Left ventricle myocardium inferior (tissue), 1 donor: ENCODE results near the gene CES5A. TPM values are rescaled to one million over a fixed set of nuclear protein-coding genes. Genes with fewer than 3 reads are reported as not detected.

Experiments used
- DNase-seq: peaks from one replicate; pipeline ENCODE4 v3.0.0-alpha.2; 2020
- H3K27ac ChIP-seq: fragments of 200-600 bp; replicated peaks from 2 replicates; pipeline ENCODE4 v1.8.0; 2021
- H3K27me3 ChIP-seq: fragments of 200-600 bp; 2 replicates; pipeline ENCODE4 v1.8.0; 2021; ENCODE audit warnings: low read depth
- H3K36me3 ChIP-seq: fragments of 200-600 bp; 2 replicates; pipeline ENCODE4 v1.8.0; 2021
- H3K4me1 ChIP-seq: fragments of 200-600 bp; 2 replicates; pipeline ENCODE4 v1.8.0; 2021
- H3K4me3 ChIP-seq: fragments of 200-600 bp; 2 replicates; pipeline ENCODE4 v1.8.0; 2021; ENCODE audit warnings: mild to moderate bottlenecking, moderate library complexity
- H3K9me3 ChIP-seq: fragments of 200-600 bp; replicated peaks from 2 replicates; pipeline ENCODE4 v1.8.0; 2021
- intact Hi-C: fragments of 100-400 bp; cut with micrococcal nuclease; formaldehyde crosslinking; loops from one replicate; pipeline ENCODE4 v1.11.0; 2022
- total RNA-seq: library from RNA; stranded (reverse); fragmentation: NEBNext Ultra II Directional; extraction: Animal tissue kit (Norgen Biotek cat#: 25700); gene quantifications from one replicate; pipeline ENCODE4 v1.2.1, GENCODE V29; 2021
- TF ChIP-seq, protein P1 (sequence below): fragments of 200-600 bp; IDR thresholded peaks from 2 replicates; pipeline ENCODE4 v1.8.0; 2021; ENCODE audit warnings: antibody characterized with exemption, mild to moderate bottlenecking, borderline replicate concordance
- donor health status: DM: no; HTN: yes; CAD: no; lungs with severe emphysema.

Gene CES5A
- total RNA-seq, 1 donor from 2014 or later: not detected

DNA sequence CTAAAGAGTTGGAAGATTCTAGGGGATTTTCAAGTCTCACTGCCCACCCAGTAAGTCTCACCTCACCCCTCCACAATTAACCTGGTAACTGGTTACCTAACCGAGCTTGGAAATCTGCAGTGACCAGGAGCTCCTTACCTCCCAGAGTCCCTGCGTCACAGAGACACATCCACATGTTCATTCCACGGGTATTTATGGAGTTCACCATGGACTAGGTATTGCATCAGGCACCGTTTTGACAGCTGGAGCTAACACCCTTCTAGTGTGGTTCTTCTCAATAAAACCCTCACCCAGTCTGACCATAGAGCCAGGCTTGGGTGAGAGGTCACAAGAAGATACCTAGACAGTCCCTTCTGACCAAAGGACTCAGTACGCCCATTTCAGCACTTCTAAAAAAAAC lies 2.1 kb downstream of the CES5A start:
- DNase-seq: no peak
- Histone ChIP-seq H3K4me3 (no peak overlapping the region), H3K36me3 (no peaks in the 10 kb centered on the region), H3K27me3 (peaks cover 41% of the 10 kb centered on the region), H3K4me1 (no peaks in the 10 kb centered on the region), H3K27ac (no peak overlapping the region), H3K9me3 (no peaks in the 10 kb centered on the region)
- TF ChIP-seq, protein P1, sequence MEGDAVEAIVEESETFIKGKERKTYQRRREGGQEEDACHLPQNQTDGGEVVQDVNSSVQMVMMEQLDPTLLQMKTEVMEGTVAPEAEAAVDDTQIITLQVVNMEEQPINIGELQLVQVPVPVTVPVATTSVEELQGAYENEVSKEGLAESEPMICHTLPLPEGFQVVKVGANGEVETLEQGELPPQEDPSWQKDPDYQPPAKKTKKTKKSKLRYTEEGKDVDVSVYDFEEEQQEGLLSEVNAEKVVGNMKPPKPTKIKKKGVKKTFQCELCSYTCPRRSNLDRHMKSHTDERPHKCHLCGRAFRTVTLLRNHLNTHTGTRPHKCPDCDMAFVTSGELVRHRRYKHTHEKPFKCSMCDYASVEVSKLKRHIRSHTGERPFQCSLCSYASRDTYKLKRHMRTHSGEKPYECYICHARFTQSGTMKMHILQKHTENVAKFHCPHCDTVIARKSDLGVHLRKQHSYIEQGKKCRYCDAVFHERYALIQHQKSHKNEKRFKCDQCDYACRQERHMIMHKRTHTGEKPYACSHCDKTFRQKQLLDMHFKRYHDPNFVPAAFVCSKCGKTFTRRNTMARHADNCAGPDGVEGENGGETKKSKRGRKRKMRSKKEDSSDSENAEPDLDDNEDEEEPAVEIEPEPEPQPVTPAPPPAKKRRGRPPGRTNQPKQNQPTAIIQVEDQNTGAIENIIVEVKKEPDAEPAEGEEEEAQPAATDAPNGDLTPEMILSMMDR: no peak
- intact Hi-C loops: no loop called here

- no peak for DNase-seq
- Histone ChIP-seq H3K4me1 (no peaks in the 10 kb centered on the region), H3K27ac (no peak overlapping the region), H3K4me3 (no peak overlapping the region), H3K36me3 (no peaks in the 10 kb centered on the region), H3K9me3 (no peaks in the 10 kb centered on the region), H3K27me3 (peaks cover 41% of the 10 kb centered on the region)
- TF ChIP-seq, protein P1: no peak
- intact Hi-C loops: no loop called here
Measured at GRCh38 chr16:55872130-55872529, 3.0 kb downstream of the CES5A start.

GRCh38 chr16:55871411-55872038 lies 3.6 kb downstream of the CES5A start:
- Histone ChIP-seq H3K27me3 (peaks cover 36% of the 10 kb centered on the region), H3K27ac (no peak overlapping the region), H3K36me3 (no peaks in the 10 kb centered on the region), H3K9me3 (no peaks in the 10 kb centered on the region), H3K4me3 (no peak overlapping the region), H3K4me1 (no peaks in the 10 kb centered on the region)
- intact Hi-C loops: no loop called here
- TF ChIP-seq, protein P1: no peak
- DNase-seq: no peak

GRCh38 chr16:55868980-55869379 lies 6.2 kb downstream of the CES5A start:
- peaks cover 21% of the 10 kb centered on the region for H3K27me3 ChIP-seq
- intact Hi-C loops: no loop called here
- H3K4me3 ChIP-seq: no peak overlapping the region
- H3K27ac ChIP-seq: no peak overlapping the region
- H3K36me3 ChIP-seq: no peaks in the 10 kb centered on the region
- TF ChIP-seq, protein P1: no peak
- no peak for DNase-seq
- H3K9me3 ChIP-seq: no peaks in the 10 kb centered on the region
- H3K4me1 ChIP-seq: no peaks in the 10 kb centered on the region

DNA sequence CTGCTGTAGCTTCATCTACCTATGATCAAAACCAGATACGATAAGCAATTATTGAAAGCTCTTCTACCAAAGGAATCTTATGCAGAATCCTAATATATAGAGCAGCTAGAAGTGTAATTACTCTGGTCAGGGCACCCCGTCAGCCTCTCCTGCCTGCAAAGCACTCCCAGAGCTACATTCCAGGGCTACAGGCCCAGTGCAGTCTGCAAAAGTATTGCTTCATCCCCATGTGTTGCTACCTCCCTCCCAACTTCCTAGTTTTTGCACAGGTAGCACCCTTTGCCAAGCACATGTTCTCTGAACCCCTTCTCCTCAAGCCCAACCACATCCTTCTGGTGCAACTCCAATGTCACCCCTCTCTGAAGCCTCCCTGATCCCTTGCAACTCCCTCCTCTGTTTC lies 7.0 kb downstream of the CES5A start:
- Histone ChIP-seq H3K4me1 (no peaks in the 10 kb centered on the region), H3K27me3 (peaks cover 19% of the 10 kb centered on the region), H3K4me3 (no peak overlapping the region), H3K27ac (no peak overlapping the region), H3K9me3 (no peaks in the 10 kb centered on the region), H3K36me3 (no peaks in the 10 kb centered on the region)
- DNase-seq: no peak
- TF ChIP-seq, protein P1: no peak
- intact Hi-C loops: no loop called here
